IMR-90 (cell line): ENCODE measurements around the gene NLGN1. TPM values are rescaled to one million over a fixed set of nuclear protein-coding genes. Genes with fewer than 3 reads are reported as not detected.

Source experiments
- ATAC-seq: fragments of 200-7000 bp; cut with Tn5 transposase; 2 replicates; pipeline ENCODE4 v1.9.1; 2020; ENCODE audit warnings: low read depth, mild to moderate bottlenecking, moderate library complexity
- BruUV-seq: library from RNA; stranded (reverse); fragments of 400-500 nt; replicated peaks from 2 replicates; lab custom pipeline; 2021; lab: Mats Ljungman, UMichigan
- CTCF ChIA-PET: fragments of 300-600 bp; formaldehyde crosslinking; extraction: SDS; loops from one replicate; lab custom pipeline; 2021; ENCODE audit warnings: antibody characterized with exemption; lab: Yijun Ruan, JAX
- POLR2A ChIA-PET: fragments of 300-600 bp; sonication (Branson Sonifier 250); formaldehyde crosslinking; loops from one replicate; lab custom pipeline; 2022; ENCODE audit warnings: antibody characterized with exemption; ENCODE audit not compliant: unreplicated experiment; lab: Charles Lee
- DNase-seq: peaks from one replicate; pipeline ENCODE4 v3.0.0; 2013
- H2AFZ ChIP-seq: replicated peaks from 2 replicates; pipeline ENCODE3; 2013; ENCODE audit warnings: low read length, mild to moderate bottlenecking; ENCODE audit not compliant: poor library complexity
- H2AK5ac ChIP-seq: 2 replicates; pipeline ENCODE4 v1.6.1; 2013; ENCODE audit warnings: low read depth, low read length, inconsistent platforms
- H2AK9ac ChIP-seq: replicated peaks from 2 replicates; pipeline ENCODE3; 2013; ENCODE audit warnings: mild to moderate bottlenecking, low read depth, low read length, moderate library complexity; ENCODE audit not compliant: poor library complexity
- H2BK120ac ChIP-seq: 2 replicates; pipeline ENCODE4 v1.6.1; 2013; ENCODE audit warnings: low read depth, low read length, inconsistent platforms
- H2BK15ac ChIP-seq: 3 replicates; pipeline ENCODE4 v1.6.1; 2013; ENCODE audit warnings: low read depth, low read length, inconsistent platforms
- H2BK20ac ChIP-seq: 2 replicates; pipeline ENCODE4 v1.6.1; 2013; ENCODE audit warnings: low read depth, mild to moderate bottlenecking, inconsistent platforms, low read length, moderate library complexity
- H2BK5ac ChIP-seq: 2 replicates; pipeline ENCODE4 v1.6.1; 2013; ENCODE audit warnings: mild to moderate bottlenecking, low read depth, low read length, inconsistent platforms; ENCODE audit not compliant: poor library complexity, severe bottlenecking
- H3K14ac ChIP-seq: replicated peaks from 2 replicates; pipeline ENCODE4 v1.6.1; 2013; ENCODE audit warnings: low read depth, low read length, inconsistent platforms
- H3K18ac ChIP-seq: 2 replicates; pipeline ENCODE4 v1.6.1; 2013; ENCODE audit warnings: low read depth, low read length, control low read depth
- H3K23ac ChIP-seq: 2 replicates; pipeline ENCODE4 v1.6.1; 2013; ENCODE audit warnings: low read depth, low read length, inconsistent platforms
- H3K27ac ChIP-seq: 2 replicates; pipeline ENCODE4 v1.5.1; 2013; ENCODE audit warnings: mild to moderate bottlenecking, control low read depth, low read length; ENCODE audit not compliant: insufficient read depth
- H3K27me3 ChIP-seq: 2 replicates; pipeline ENCODE4 v1.6.1; 2013; ENCODE audit warnings: low read length; ENCODE audit not compliant: control insufficient read depth, insufficient read depth
- H3K36me3 ChIP-seq: 2 replicates; pipeline ENCODE4 v1.6.1; 2013; ENCODE audit warnings: low read length, mixed read lengths; ENCODE audit not compliant: control insufficient read depth, insufficient read depth
- H3K4ac ChIP-seq: 2 replicates; pipeline ENCODE4 v1.6.1; 2013; ENCODE audit warnings: low read depth, low read length, inconsistent platforms
- H3K4me1 ChIP-seq: 2 replicates; pipeline ENCODE4 v1.6.1; 2013; ENCODE audit warnings: low read length, mixed read lengths; ENCODE audit not compliant: control insufficient read depth, insufficient read depth
- H3K4me2 ChIP-seq: 2 replicates; pipeline ENCODE4 v1.6.1; 2013; ENCODE audit warnings: low read depth, mild to moderate bottlenecking, control low read depth, low read length, moderate library complexity
- H3K4me3 ChIP-seq: 2 replicates; pipeline ENCODE4 v1.5.1; 2013; ENCODE audit warnings: low read depth, mild to moderate bottlenecking, control low read depth, low read length, moderate library complexity; ENCODE audit not compliant: insufficient read depth
- H3K56ac ChIP-seq: 2 replicates; pipeline ENCODE4 v1.6.1; 2013; ENCODE audit warnings: low read length, inconsistent platforms; ENCODE audit not compliant: insufficient read depth; ENCODE audit errors: extremely low read depth
- H3K79me1 ChIP-seq, 2 experiments: 2 replicates each; pipeline ENCODE4 v1.6.1; 2013; ENCODE audit warnings: low read length in 2 of 2, inconsistent platforms in 1 of 2, low read depth in 1 of 2
- H3K9ac ChIP-seq: 2 replicates; pipeline ENCODE4 v1.6.1; 2013; ENCODE audit warnings: low read depth, low read length, control low read depth
- H3K9me1 ChIP-seq: 2 replicates; pipeline ENCODE4 v1.6.1; 2013; ENCODE audit warnings: low read length, inconsistent platforms; ENCODE audit not compliant: insufficient read depth
- H3K9me3 ChIP-seq: 2 replicates; pipeline ENCODE4 v1.6.1; 2013; ENCODE audit warnings: low read length; ENCODE audit not compliant: control insufficient read depth, insufficient read depth
- H4K20me1 ChIP-seq: 2 replicates; pipeline ENCODE4 v1.6.1; 2013; ENCODE audit warnings: low read length, inconsistent platforms; ENCODE audit not compliant: insufficient read depth
- H4K5ac ChIP-seq: 2 replicates; pipeline ENCODE4 v1.6.1; 2013; ENCODE audit warnings: mild to moderate bottlenecking, low read depth, low read length, control low read depth
- H4K8ac ChIP-seq, 2 experiments: 2 replicates each; pipeline ENCODE4 v1.6.1; 2013; ENCODE audit warnings: low read depth in 2 of 2, low read length in 2 of 2, control low read depth in 1 of 2, inconsistent platforms in 1 of 2
- H4K91ac ChIP-seq: 2 replicates; pipeline ENCODE4 v1.6.1; 2013; ENCODE audit warnings: low read depth, low read length, inconsistent platforms; ENCODE audit not compliant: insufficient read depth
- MAFK ChIP-seq: IDR thresholded peaks from 2 replicates; pipeline ENCODE4 v1.6.1; 2012; ENCODE audit warnings: low read depth, low read length, improper control_type of control experiment
- POLR2A ChIP-seq: IDR thresholded peaks from 2 replicates; pipeline ENCODE4 v1.6.1; 2012; ENCODE audit warnings: mild to moderate bottlenecking, low read depth, low read length
- SMC3 ChIP-seq: fragments of 150-350 bp; IDR thresholded peaks from 2 replicates; pipeline ENCODE4 v1.6.1; 2016; ENCODE audit warnings: low read depth, mild to moderate bottlenecking, antibody characterized with exemption, low read length, moderate library complexity
- WGBS, 2 experiments: methylation state at CpG; one replicate each; pipeline versions ENCODE4 v1.1.5 to v1.1.7; 2013; ENCODE audit warnings: missing lambda C conversion rate in 2 of 2; ENCODE audit not compliant: insufficient read length in 1 of 2; ENCODE audit errors: extremely low coverage in 2 of 2; 5-methylcytosine and 5-hydroxymethylcytosine counted together
- dilution Hi-C: fragments of 300-500 bp; cut with HindIII; formaldehyde crosslinking; loops from one replicate; pipeline ENCODE4 v1.14.3; 2018; ENCODE audit warnings: low sequenced_read_pairs; ENCODE audit not compliant: unreplicated experiment
- in situ Hi-C: fragments of 300-500 bp; cut with MboI; formaldehyde crosslinking; loops from 3 replicates; pipeline ENCODE4 v1.14.3; 2019; ENCODE audit warnings: low sequenced_read_pairs, inconsistent platforms, mixed read lengths
- intact Hi-C: fragments of 100-400 bp; cut with micrococcal nuclease; formaldehyde crosslinking; loops from 2 replicates; pipeline ENCODE4 v1.10.0; 2022
- polyA plus RNA-seq, 3 experiments: library from polyadenylated mRNA; depleted of rRNA; stranded (reverse); fragments of >200 nt; gene quantifications; 2 replicates each; pipeline ENCODE4 v1.2.3, GENCODE V29; 2012; ENCODE audit warnings: low replicate concordance in 1 of 3
- total RNA-seq: library from RNA; depleted of rRNA; stranded (reverse); fragments of >200 nt; gene quantifications from 2 replicates; pipeline ENCODE4 v1.2.3, GENCODE V29; 2012
- TF ChIP-seq, protein P1 (sequence below): fragments of 150-350 bp; IDR thresholded peaks from 2 replicates; pipeline ENCODE4 v1.6.1; 2017; ENCODE audit warnings: mild to moderate bottlenecking, antibody characterized with exemption, low read length, low read depth

The NLGN1 gene
- total and polyA plus RNA-seq, 2 of the 4 experiments (the other 2 are of a cell fraction) = 1.8 to 12.5 TPM

DNA sequence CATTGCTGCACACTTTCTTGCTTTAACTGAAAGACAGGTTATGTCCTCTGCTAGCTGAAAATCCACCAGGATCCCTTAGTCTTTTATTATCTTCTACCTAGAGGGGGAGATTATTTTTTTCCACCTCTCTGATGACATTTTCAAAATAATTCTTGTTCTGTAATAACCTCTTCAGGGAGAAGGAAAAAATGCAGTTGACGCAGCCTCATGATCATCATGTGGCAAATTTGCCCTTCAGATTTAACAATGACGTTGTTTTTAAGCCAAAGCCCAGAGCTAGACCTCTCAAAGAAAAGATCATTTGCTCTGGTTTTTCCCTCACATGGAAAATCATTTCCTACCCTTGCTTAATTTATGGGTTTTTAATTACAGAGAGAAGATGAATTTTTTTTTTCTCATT lies 724.9 kb downstream of the NLGN1 start:
- Histone ChIP-seq H3K79me1 (no peaks in the 10 kb centered on the region), H3K14ac (no peak overlapping the region), H3K18ac (no peak overlapping the region), H3K56ac (no peak overlapping the region), H4K91ac (no peak overlapping the region), H2AK9ac (no peak overlapping the region), H3K4me3 (no peak overlapping the region), H3K4ac (no peak overlapping the region), H2BK120ac (no peak overlapping the region), H3K9ac (no peak overlapping the region), H3K27me3 (no peaks in the 10 kb centered on the region), H4K8ac (no peak overlapping the region), H3K9me3 (no peaks in the 10 kb centered on the region), H3K4me2 (no peak overlapping the region), H3K23ac (no peak overlapping the region), H2AK5ac (no peak overlapping the region), H4K5ac (no peak overlapping the region), H2AFZ (no peak overlapping the region), H3K27ac (no peak overlapping the region), H4K20me1 (no peaks in the 10 kb centered on the region), H2BK15ac (no peak overlapping the region), H2BK20ac (no peak overlapping the region), H3K4me1 (peaks cover 4% of the 10 kb centered on the region; the same call in 1 of the 2 replicates), H3K9me1 (no peaks in the 10 kb centered on the region), H2BK5ac (no peak overlapping the region), H3K36me3 (no peaks in the 10 kb centered on the region)
- DNase-seq = no peak
- BruUV-seq = no TSS peak
- no peak for ATAC-seq
- CTCF ChIA-PET = no interaction called here
- TF ChIP-seq, protein P1, sequence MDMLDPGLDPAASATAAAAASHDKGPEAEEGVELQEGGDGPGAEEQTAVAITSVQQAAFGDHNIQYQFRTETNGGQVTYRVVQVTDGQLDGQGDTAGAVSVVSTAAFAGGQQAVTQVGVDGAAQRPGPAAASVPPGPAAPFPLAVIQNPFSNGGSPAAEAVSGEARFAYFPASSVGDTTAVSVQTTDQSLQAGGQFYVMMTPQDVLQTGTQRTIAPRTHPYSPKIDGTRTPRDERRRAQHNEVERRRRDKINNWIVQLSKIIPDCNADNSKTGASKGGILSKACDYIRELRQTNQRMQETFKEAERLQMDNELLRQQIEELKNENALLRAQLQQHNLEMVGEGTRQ = no peak
- TF ChIP-seq POLR2A (no peak), SMC3 (no peak), MAFK (no peak)
- dilution Hi-C loops = no loop called here
- no CpG with 5 or more reads among the region's 2 CpGs for WGBS, 2 experiments
- in situ Hi-C loops = no loop called here
- POLR2A ChIA-PET = no interaction called here
- intact Hi-C loops = loop anchor here (10.0 kb wide), 1 partner anchor 1142 kb away; no protein-coding TSS in a partner anchor
